ENCODE measurements around the gene SEMA6C.

SEMA6C gene

DNA sequence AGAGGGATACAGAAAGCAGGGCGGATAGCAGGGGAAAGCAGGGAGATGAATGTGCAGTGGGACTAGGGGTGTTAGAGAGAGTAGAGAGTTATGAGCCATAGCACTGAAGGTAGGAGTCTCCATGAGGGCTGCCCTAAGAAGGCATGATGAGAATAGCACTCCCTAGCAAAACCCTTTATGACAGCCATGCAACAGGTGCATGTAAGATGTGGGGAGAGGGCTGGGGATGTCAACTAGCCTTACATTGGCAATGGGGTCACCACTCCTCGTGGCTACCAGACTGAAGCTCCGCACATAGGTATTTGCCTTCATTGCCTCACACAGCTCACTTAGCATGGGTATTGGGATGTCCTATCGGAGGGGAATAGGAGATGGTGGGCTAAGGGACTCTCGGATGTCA, 24.8 kb upstream of the SEMA6C start:
- Mint-ChIP-seq H3K4me3 (no peak overlapping the region), H3K4me1 (peaks cover 19% of the 10 kb centered on the region), H3K27ac (peak overlapping the region; percentile 24), H3K27me3 (no peaks in the 10 kb centered on the region), H3K9me3 (no peaks in the 10 kb centered on the region), H3K36me3 (ENCODE audit: low read depth) (peaks cover 37% of the 10 kb centered on the region)
- ATAC-seq (no peak), DNase-seq (no peak)

GRCh38 chr1:151167116-151167515, 20.7 kb upstream of the SEMA6C start:
- Mint-ChIP-seq H3K27me3 (peaks cover 3% of the 10 kb centered on the region), H3K9me3 (peaks cover 4% of the 10 kb centered on the region), H3K4me1 (peaks cover 47% of the 10 kb centered on the region), H3K4me3 (peak overlapping the region; percentile 100), H3K36me3 (ENCODE audit: low read depth) (peaks cover 48% of the 10 kb centered on the region), H3K27ac (peak overlapping the region; percentile 100)
- no peak for DNase-seq
- ATAC-seq = no peak

GRCh38 chr1:151166505-151166956, 20.1 kb upstream of the SEMA6C start:
- peaks cover 52% of the 10 kb centered on the region for H3K36me3 Mint-ChIP-seq (ENCODE audit: low read depth)
- ATAC-seq (no peak), DNase-seq (no peak)
- peaks cover 53% of the 10 kb centered on the region for H3K4me1 Mint-ChIP-seq
- peak overlapping the region; percentile 100 for H3K4me3 Mint-ChIP-seq
- peaks cover 4% of the 10 kb centered on the region for H3K9me3 Mint-ChIP-seq
- H3K27ac Mint-ChIP-seq = peak overlapping the region; percentile 100
- H3K27me3 Mint-ChIP-seq = peaks cover 3% of the 10 kb centered on the region

DNA sequence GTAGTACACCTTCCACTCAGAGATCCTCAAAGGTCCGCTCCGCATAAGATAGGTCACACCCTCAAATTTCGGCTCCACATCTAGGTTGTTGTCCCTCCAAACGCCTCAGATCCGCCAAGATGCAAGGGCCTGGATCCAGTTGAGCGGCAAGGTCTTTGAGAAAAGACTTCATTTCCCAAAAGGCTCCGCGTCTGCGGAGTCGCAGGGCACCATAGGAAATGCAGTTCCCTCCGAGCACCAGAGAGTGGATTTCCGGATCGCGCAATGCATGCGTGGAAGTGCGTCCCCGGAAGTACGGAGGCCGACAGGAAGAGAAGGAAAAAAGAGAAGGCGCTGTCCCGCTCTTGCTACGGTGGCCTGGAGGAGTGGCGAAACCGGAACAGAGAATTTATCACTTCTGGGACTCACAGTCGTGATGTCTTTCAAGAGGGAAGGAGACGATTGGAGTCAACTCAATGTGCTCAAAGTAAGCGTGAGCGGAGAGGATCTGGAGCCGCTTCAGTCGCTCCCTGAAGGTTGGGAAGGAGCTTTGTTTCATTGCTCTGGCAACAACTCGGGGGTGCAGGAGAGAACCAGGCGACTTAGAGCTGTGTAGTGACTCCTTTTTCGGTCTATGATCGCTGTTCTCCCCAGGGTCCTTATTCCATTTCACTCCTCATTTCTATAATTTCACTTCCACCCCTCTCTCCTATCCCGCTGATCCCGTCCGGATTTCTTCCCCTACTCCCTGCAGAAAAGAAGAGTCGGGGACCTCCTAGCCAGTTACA, 19.5 kb upstream of the SEMA6C start, which contains the start of the genes LYSMD1 and SCNM1:
Gene LYSMD1, minus strand, starts transcription at position 165 of the 767 bp plus-strand sequence. CDS start 644 bp downstream, outside the sequence.
Gene SCNM1, plus strand, starts transcription at position 407 of the 767 bp plus-strand sequence. Its CDS starts 9 bp downstream, at position 416.
- ATAC-seq = peak; percentile 92

GRCh38 chr1:151165281-151165737, 18.9 kb upstream of the SEMA6C start:
- no peak for DNase-seq
- H3K36me3 Mint-ChIP-seq (ENCODE audit: low read depth) = peaks cover 59% of the 10 kb centered on the region
- no peak for ATAC-seq
- peaks cover 3% of the 10 kb centered on the region for H3K27me3 Mint-ChIP-seq
- peaks cover 4% of the 10 kb centered on the region for H3K9me3 Mint-ChIP-seq
- H3K4me3 Mint-ChIP-seq = peak overlapping the region; percentile 100
- peak overlapping the region; percentile 100 for H3K27ac Mint-ChIP-seq
- H3K4me1 Mint-ChIP-seq = peaks cover 61% of the 10 kb centered on the region

More for the DNA sequence above, 19.5 kb upstream of the SEMA6C start, which contains the start of the genes LYSMD1 and SCNM1:
- peaks cover 4% of the 10 kb centered on the region for H3K9me3 Mint-ChIP-seq
- H3K36me3 Mint-ChIP-seq (ENCODE audit: low read depth) = peaks cover 54% of the 10 kb centered on the region
- H3K4me1 Mint-ChIP-seq = peaks cover 55% of the 10 kb centered on the region
- H3K4me3 Mint-ChIP-seq = peak within 1 kb of the TSS; percentile 100
- peak within 1 kb of the TSS; percentile 100 for H3K27ac Mint-ChIP-seq
- DNase-seq = peak; percentile 93
- peaks cover 3% of the 10 kb centered on the region for H3K27me3 Mint-ChIP-seq

GRCh38 chr1:151164732-151165280, 18.4 kb upstream of the SEMA6C start:
- peaks cover 3% of the 10 kb centered on the region for H3K27me3 Mint-ChIP-seq
- peak overlapping the region; percentile 100 for H3K27ac Mint-ChIP-seq
- H3K9me3 Mint-ChIP-seq = peaks cover 4% of the 10 kb centered on the region
- H3K36me3 Mint-ChIP-seq (ENCODE audit: low read depth) = peaks cover 61% of the 10 kb centered on the region
- ATAC-seq (no peak), DNase-seq (no peak)
- peaks cover 65% of the 10 kb centered on the region for H3K4me1 Mint-ChIP-seq
- H3K4me3 Mint-ChIP-seq = peak overlapping the region; percentile 100

DNA sequence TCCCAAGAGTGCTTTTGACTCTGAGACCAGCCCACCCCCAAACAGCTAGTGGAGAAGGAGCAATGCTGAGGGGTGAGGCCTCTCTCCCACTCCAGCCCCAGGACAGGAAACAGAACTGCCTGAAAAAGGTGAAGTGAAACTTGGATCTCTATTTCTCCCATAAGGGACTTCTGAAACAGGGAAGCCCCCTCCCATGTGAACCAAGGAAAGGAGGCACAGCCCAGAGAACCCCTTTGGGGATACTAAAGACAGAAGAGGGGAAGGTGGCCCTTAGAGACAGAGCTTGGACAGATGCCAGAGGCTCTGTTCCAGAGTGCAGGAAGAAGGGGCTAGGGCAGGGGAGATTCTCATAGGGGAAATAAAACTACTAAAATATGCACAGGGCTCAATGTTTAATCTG, 12.9 kb upstream of the SEMA6C start:
- Mint-ChIP-seq H3K4me3 (peak overlapping the region; percentile 99), H3K36me3 (ENCODE audit: low read depth) (peaks cover 56% of the 10 kb centered on the region), H3K4me1 (peaks cover 70% of the 10 kb centered on the region), H3K9me3 (no peaks in the 10 kb centered on the region), H3K27me3 (peaks cover 1% of the 10 kb centered on the region), H3K27ac (peak overlapping the region; percentile 97)
- ATAC-seq (no peak), DNase-seq (no peak)

- ATAC-seq = no peak
These were observed 12.4 kb upstream of the SEMA6C start for GRCh38 chr1:151158751-151159251.

DNA sequence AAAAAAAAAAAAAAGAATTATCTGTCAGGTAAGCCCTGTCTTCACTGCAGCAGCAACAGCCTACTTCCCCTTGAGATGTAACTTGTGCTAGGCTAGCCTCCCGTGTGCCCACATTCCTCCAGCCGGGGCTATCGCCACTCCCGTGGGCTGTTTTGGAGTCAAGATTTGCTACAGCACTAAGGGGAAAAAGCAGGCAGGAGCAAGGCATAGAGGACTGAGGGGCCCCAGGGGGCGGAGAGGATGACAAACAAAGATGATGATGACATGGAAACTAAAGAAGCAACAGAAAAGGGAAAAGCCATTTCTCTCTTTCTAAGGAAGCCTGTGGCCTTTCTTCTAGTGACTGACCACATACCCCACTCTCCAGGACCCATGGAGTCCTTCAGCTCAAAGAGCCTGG, 11.9 kb upstream of the SEMA6C start:
- peak; percentile 57 for ATAC-seq

More at GRCh38 chr1:151158751-151159251, 12.4 kb upstream of the SEMA6C start:
- Mint-ChIP-seq H3K4me3 (peak overlapping the region; percentile 99), H3K36me3 (ENCODE audit: low read depth) (peaks cover 52% of the 10 kb centered on the region), H3K4me1 (peaks cover 66% of the 10 kb centered on the region), H3K27me3 (peaks cover 1% of the 10 kb centered on the region), H3K9me3 (no peaks in the 10 kb centered on the region), H3K27ac (peak overlapping the region; percentile 97)
- no peak for DNase-seq

GRCh38 chr1:151157067-151157531, 10.7 kb upstream of the SEMA6C start:
- peak; percentile 70 for DNase-seq
- H3K27ac Mint-ChIP-seq = peak overlapping the region; percentile 97
- peak overlapping the region; percentile 99 for H3K4me3 Mint-ChIP-seq
- peaks cover 1% of the 10 kb centered on the region for H3K27me3 Mint-ChIP-seq
- peaks cover 47% of the 10 kb centered on the region for H3K36me3 Mint-ChIP-seq (ENCODE audit: low read depth)
- ATAC-seq = peak; percentile 56
- H3K9me3 Mint-ChIP-seq = no peaks in the 10 kb centered on the region
- H3K4me1 Mint-ChIP-seq = peaks cover 58% of the 10 kb centered on the region

More for the DNA sequence above, 11.9 kb upstream of the SEMA6C start:
- Mint-ChIP-seq H3K9me3 (no peaks in the 10 kb centered on the region), H3K36me3 (ENCODE audit: low read depth) (peaks cover 52% of the 10 kb centered on the region), H3K27ac (peak overlapping the region; percentile 97), H3K4me3 (peak overlapping the region; percentile 99), H3K27me3 (peaks cover 1% of the 10 kb centered on the region), H3K4me1 (peaks cover 66% of the 10 kb centered on the region)
- peak; percentile 67 for DNase-seq

- peak; percentile 78 for ATAC-seq
- peak; percentile 83 for DNase-seq
- Mint-ChIP-seq H3K4me1 (peaks cover 52% of the 10 kb centered on the region), H3K27me3 (peaks cover 1% of the 10 kb centered on the region), H3K9me3 (no peaks in the 10 kb centered on the region), H3K4me3 (peak within 1 kb of the TSS; percentile 99), H3K36me3 (ENCODE audit: low read depth) (peaks cover 41% of the 10 kb centered on the region), H3K27ac (peak within 1 kb of the TSS; percentile 97)
These were observed 10.0 kb upstream of the SEMA6C start, which contains the start of gene TNFAIP8L2 for GRCh38 chr1:151156515-151156819. TSS of gene TNFAIP8L2 (plus strand) at chr1:151156649. CDS start at chr1:151158698, 2,049 bp downstream.

- Mint-ChIP-seq H3K36me3 (ENCODE audit: low read depth) (no peaks in the 10 kb centered on the region), H3K9me3 (no peaks in the 10 kb centered on the region), H3K27ac (no peak overlapping the region), H3K4me3 (peak overlapping the region; percentile 85), H3K27me3 (peaks cover 3% of the 10 kb centered on the region), H3K4me1 (peaks cover 16% of the 10 kb centered on the region)
- no peak for ATAC-seq
- no peak for DNase-seq
These were observed 1.2 kb upstream of the SEMA6C start for GRCh38 chr1:151147665-151148064.

- DNase-seq (no peak), ATAC-seq (no peak)
- Mint-ChIP-seq H3K9me3 (no peaks in the 10 kb centered on the region), H3K36me3 (ENCODE audit: low read depth) (no peaks in the 10 kb centered on the region), H3K4me3 (peak overlapping the region; percentile 85), H3K27me3 (peaks cover 3% of the 10 kb centered on the region), H3K4me1 (peaks cover 16% of the 10 kb centered on the region), H3K27ac (peak overlapping the region; percentile 69)
These were observed 687 bp upstream of the SEMA6C start for GRCh38 chr1:151147132-151147503.

DNA sequence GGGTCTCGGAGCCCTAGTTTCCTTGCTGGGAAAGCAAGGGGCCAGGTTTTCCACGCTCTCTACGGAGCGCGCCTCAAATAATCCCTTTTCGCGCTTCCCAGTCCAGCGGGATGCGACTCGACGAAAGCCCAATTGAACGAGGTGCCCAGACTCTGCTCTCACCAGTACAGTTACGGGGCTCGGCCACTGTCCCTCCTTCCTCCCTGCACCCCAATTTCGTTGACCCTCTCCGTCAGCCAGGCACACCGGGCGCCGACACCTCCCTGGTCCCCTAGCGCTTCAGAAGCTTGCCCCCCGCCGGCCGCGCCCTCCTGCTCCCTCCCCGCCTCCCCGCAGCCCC, 389 bp downstream of the SEMA6C start:
- ATAC-seq = no peak
- Mint-ChIP-seq H3K36me3 (ENCODE audit: low read depth) (no peaks in the 10 kb centered on the region), H3K4me1 (peaks cover 16% of the 10 kb centered on the region), H3K27me3 (peaks cover 3% of the 10 kb centered on the region), H3K27ac (no peak overlapping the region), H3K9me3 (no peaks in the 10 kb centered on the region), H3K4me3 (peak overlapping the region; percentile 85)
- DNase-seq = no peak
